Activated naive CD4-positive, alpha-beta T cell treated with anti-CD3 and anti-CD28 coated beads for 36 hours (primary cell): ENCODE results near the gene EFHD1. TPM values are rescaled to one million over a fixed set of nuclear protein-coding genes. Genes with fewer than 3 reads are reported as not detected.

Experiments used
- CTCF ChIA-PET: fragments of 350-600 bp; sonication (Branson Sonifier 250); formaldehyde crosslinking; loops from one replicate; lab custom pipeline; 2021; ENCODE audit warnings: antibody characterized with exemption; lab: Charles Lee
- DNase-seq: peaks from one replicate; pipeline ENCODE4 v3.0.0-alpha.2; 2020
- H3K27ac Mint-ChIP-seq: one replicate; pipeline ENCODE4 v1.8.0; 2021; ENCODE audit warnings: mild to moderate bottlenecking, mixed read lengths
- H3K27me3 Mint-ChIP-seq: one replicate; pipeline ENCODE4 v1.8.0; 2021; ENCODE audit warnings: low read depth, mixed read lengths
- H3K36me3 Mint-ChIP-seq: one replicate; pipeline ENCODE4 v1.8.0; 2021; ENCODE audit warnings: low read depth, mixed read lengths
- H3K4me1 Mint-ChIP-seq: one replicate; pipeline ENCODE4 v1.8.0; 2021; ENCODE audit warnings: low read depth, mixed read lengths
- H3K4me3 Mint-ChIP-seq: one replicate; pipeline ENCODE4 v1.8.0; 2021; ENCODE audit warnings: mild to moderate bottlenecking, moderate library complexity, mixed read lengths
- H3K9me3 Mint-ChIP-seq: one replicate; pipeline ENCODE4 v1.8.0; 2021; ENCODE audit warnings: mixed read lengths
- intact Hi-C: fragments of 100-400 bp; cut with micrococcal nuclease; formaldehyde crosslinking; loops from one replicate; pipeline ENCODE4 v1.15.1; 2023
- total RNA-seq, 2 experiments: library from RNA; stranded (reverse); gene quantifications; one replicate each; pipeline ENCODE4 v1.2.3, GENCODE V29; 2021

EFHD1 gene
- total RNA-seq, 2 experiments from 2014 or later = 1.3 to 2.0 TPM

DNA sequence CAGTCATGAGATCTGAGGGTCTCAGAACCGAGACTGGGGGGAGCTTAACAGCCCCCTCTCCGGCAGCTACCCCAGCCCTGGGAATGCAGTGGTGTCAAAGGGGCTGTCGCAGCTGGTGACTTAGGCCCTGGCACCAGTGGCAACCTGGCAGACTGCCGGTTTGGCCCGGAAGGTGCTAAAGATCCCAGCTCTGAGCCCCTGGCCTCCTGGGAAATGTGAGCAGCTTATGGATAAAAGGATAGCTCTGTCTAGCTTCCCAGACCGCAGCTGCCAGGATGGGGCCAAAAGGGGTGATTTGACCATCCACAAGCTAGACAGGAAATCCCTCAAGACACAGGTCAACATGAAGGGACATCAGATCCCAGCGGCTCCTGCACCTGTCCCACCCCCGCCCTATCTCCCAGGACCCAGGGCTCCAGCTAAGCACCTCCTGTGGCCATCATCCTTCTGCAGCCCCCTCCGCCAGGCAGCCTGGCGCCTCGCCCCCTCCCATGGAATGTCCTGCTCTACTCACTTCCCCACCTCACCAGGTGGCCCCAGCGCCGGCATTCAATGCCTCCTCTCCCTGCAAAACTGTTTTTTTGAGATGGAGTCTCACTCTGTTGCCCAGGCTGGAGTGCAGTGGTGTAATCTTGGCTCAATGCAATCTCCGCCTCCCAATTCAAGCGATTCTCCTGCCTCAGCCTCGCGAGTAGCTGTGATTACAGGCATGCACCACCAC, 33.2 kb upstream of the EFHD1 start:
- intact Hi-C loops = loop anchor here (10.0 kb wide), 1 partner anchor 95 kb away; the partner anchor contains the start of gene GIGYF2
- DNase-seq = no peak

GRCh38 chr2:232603283-232603682, 30.1 kb upstream of the EFHD1 start:
- H3K27ac Mint-ChIP-seq = no peak overlapping the region
- no peak for DNase-seq
- CTCF ChIA-PET = no interaction called here
- H3K4me1 Mint-ChIP-seq = peaks cover 3% of the 10 kb centered on the region
- no peaks in the 10 kb centered on the region for H3K27me3 Mint-ChIP-seq
- no peaks in the 10 kb centered on the region for H3K36me3 Mint-ChIP-seq
- intact Hi-C loops = loop anchor here (10.0 kb wide), 1 partner anchor 92 kb away; the partner anchor contains the start of gene GIGYF2
- H3K9me3 Mint-ChIP-seq = no peaks in the 10 kb centered on the region
- no peak overlapping the region for H3K4me3 Mint-ChIP-seq

More for the DNA sequence above, 33.2 kb upstream of the EFHD1 start:
- CTCF ChIA-PET = interaction anchor here (0.6 kb wide), 1 partner anchor 21 kb away, joined by 3 read pairs; no protein-coding TSS in a partner anchor
- Mint-ChIP-seq H3K9me3 (peaks cover 5% of the 10 kb centered on the region), H3K36me3 (no peaks in the 10 kb centered on the region), H3K27ac (no peak overlapping the region), H3K4me1 (no peaks in the 10 kb centered on the region), H3K27me3 (no peaks in the 10 kb centered on the region), H3K4me3 (no peak overlapping the region)

DNA sequence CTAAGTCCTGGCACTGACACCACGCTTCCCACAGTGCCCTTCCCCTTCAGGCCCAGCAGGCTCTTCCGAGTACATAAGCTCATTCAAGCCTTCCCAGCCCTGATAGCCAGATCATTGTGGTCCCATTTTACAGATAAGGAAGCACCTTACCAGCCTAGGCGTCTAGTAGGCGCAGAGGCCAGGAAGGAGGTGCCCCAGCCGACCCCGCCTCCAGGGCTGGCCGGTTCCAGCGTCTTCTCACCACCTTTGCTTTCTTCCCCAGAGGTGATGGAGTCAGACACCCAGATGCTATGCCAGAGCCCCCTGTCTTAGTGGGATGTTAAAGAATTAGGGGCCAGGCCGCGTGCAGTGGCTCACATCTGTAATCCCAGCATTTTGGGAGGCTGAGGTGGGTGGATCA, 28.9 kb upstream of the EFHD1 start:
- H3K9me3 Mint-ChIP-seq = no peaks in the 10 kb centered on the region
- DNase-seq = no peak
- no peak overlapping the region for H3K27ac Mint-ChIP-seq
- no peak overlapping the region for H3K4me3 Mint-ChIP-seq
- no peaks in the 10 kb centered on the region for H3K27me3 Mint-ChIP-seq
- no peaks in the 10 kb centered on the region for H3K36me3 Mint-ChIP-seq
- intact Hi-C loops = loop anchor here (10.0 kb wide), 1 partner anchor 90 kb away; the partner anchor contains the start of gene GIGYF2
- CTCF ChIA-PET = interaction anchor here (1.1 to 1.3 kb wide), 4 partner anchors 13 to 450 kb away, joined by 3 to 8 read pairs (median 4); no protein-coding TSS in a partner anchor
- H3K4me1 Mint-ChIP-seq = peaks cover 3% of the 10 kb centered on the region

GRCh38 chr2:232607011-232607410, 26.4 kb upstream of the EFHD1 start:
- CTCF ChIA-PET = interaction anchor here (0.6 to 1.1 kb wide), 2 partner anchors 446 to 890 kb away, joined by 3 read pairs; no protein-coding TSS in a partner anchor
- Mint-ChIP-seq H3K27me3 (no peaks in the 10 kb centered on the region), H3K4me3 (no peak overlapping the region), H3K27ac (no peak overlapping the region), H3K4me1 (peaks cover 3% of the 10 kb centered on the region), H3K9me3 (no peaks in the 10 kb centered on the region), H3K36me3 (no peaks in the 10 kb centered on the region)
- DNase-seq = no peak
- intact Hi-C loops = loop anchor here (2.0 to 10.0 kb wide), 4 partner anchors 62 to 835 kb away; partner anchors contain the start of gene GIGYF2

DNA sequence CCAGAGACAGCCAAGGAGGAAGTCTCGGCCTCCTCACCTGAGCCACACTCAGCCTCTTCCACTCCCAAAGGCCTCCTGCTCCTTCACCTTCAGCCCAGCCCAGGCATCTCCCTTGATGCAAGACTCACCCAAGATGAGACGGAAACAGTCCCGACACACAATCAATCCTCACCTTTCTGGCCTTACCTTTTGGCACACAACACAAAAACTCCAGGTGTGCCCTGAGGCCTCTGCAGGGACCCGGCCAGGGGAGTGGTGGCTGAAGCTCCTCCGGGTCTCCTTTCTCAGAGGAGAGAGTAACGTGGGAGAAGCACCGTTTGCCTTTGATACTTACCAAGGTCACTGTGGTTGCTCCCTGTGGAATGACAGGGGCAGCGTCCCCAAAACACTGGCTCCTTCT, 23.8 kb upstream of the EFHD1 start:
- Mint-ChIP-seq H3K27me3 (no peaks in the 10 kb centered on the region), H3K4me3 (no peak overlapping the region), H3K9me3 (no peaks in the 10 kb centered on the region), H3K27ac (no peak overlapping the region), H3K36me3 (no peaks in the 10 kb centered on the region), H3K4me1 (peaks cover 3% of the 10 kb centered on the region)
- no peak for DNase-seq
- CTCF ChIA-PET = interaction anchor here (2.3 kb wide), 1 partner anchor 16 kb away, joined by 6 read pairs; no protein-coding TSS in a partner anchor
- intact Hi-C loops = loop anchor here (5.0 to 10.0 kb wide), 3 partner anchors 85 to 833 kb away; partner anchors contain the start of gene GIGYF2

DNA sequence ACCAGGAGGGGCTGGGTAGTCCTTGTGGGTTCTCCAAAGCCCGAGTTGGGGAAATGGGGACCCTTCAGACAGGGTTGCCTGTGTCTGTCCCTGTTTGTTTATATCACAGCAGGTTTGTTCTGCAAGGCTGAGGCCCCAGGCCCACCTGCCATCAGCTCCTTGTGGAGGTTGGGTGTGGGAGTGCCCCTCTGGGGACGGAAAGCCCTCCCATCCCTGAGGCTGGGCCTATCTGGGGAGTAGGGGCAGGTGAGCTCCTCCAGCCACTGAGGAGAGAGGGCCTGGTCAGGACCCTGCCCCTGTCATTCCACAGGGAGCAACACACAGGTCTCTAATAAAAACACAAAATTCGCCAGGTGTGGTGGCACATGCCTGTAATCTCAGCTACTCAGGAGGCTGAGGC, 23.3 kb upstream of the EFHD1 start:
- Mint-ChIP-seq H3K27me3 (no peaks in the 10 kb centered on the region), H3K9me3 (no peaks in the 10 kb centered on the region), H3K27ac (no peak overlapping the region), H3K4me1 (peaks cover 3% of the 10 kb centered on the region), H3K36me3 (no peaks in the 10 kb centered on the region), H3K4me3 (no peak overlapping the region)
- CTCF ChIA-PET = interaction anchor here (2.3 kb wide), 1 partner anchor 17 kb away, joined by 6 read pairs; no protein-coding TSS in a partner anchor
- intact Hi-C loops = no loop called here
- no peak for DNase-seq

DNA sequence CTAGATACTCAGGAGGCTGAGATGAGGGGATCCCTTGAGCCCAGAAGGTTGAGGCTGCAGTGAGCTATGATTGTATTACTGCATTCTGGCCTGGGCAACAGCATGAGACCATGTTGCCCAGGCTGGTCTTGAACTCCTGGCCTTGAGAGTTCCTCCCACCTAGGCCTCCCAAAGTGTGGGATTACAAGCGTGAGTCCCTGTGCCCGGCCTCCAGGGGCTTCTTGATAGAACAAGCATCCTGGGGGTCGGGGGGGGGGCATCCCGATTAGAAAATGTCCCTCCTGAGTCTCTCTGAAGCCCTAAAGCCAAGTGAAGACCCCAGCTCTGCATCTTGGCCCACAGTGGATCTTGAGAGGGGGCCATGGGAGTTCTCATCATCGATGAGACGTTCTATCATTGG, 22.3 kb upstream of the EFHD1 start:
- intact Hi-C loops = no loop called here
- H3K27ac Mint-ChIP-seq = no peak overlapping the region
- no peaks in the 10 kb centered on the region for H3K9me3 Mint-ChIP-seq
- no peaks in the 10 kb centered on the region for H3K36me3 Mint-ChIP-seq
- H3K27me3 Mint-ChIP-seq = no peaks in the 10 kb centered on the region
- no peak overlapping the region for H3K4me3 Mint-ChIP-seq
- no peak for DNase-seq
- CTCF ChIA-PET = interaction anchor here (0.6 to 2.3 kb wide), 5 partner anchors 18 to 712 kb away, joined by 3 to 7 read pairs (median 5); no protein-coding TSS in a partner anchor
- H3K4me1 Mint-ChIP-seq = no peaks in the 10 kb centered on the region

GRCh38 chr2:232611559-232612218, 21.7 kb upstream of the EFHD1 start:
- Mint-ChIP-seq H3K4me3 (no peak overlapping the region), H3K27ac (no peak overlapping the region), H3K9me3 (no peaks in the 10 kb centered on the region), H3K4me1 (no peaks in the 10 kb centered on the region), H3K36me3 (no peaks in the 10 kb centered on the region), H3K27me3 (no peaks in the 10 kb centered on the region)
- peak; percentile 79 for DNase-seq
- CTCF ChIA-PET = interaction anchor here (0.7 to 2.3 kb wide), 6 partner anchors 17 to 711 kb away, joined by 3 to 7 read pairs (median 4); no protein-coding TSS in a partner anchor
- intact Hi-C loops = no loop called here

DNA sequence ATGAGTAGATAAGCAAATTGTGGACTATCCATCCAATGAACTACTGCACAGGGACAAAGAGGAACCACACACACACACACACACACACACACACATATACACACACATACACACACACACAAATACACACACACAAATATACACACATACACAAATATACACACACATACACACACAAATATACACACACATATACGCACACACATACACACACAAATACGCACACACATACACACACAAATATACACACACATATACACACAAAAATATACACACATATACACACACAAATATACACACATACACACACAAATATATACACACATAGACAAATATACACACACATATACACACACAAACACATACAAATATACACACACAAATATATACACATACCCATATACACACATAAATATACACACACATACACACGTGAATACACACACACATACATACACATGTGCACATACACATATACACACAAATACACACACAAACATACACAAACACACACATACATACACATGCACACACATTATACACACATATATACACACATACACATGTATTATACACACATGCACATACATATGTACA, 19.8 kb upstream of the EFHD1 start:
- intact Hi-C loops = no loop called here
- DNase-seq = no peak
- Mint-ChIP-seq H3K36me3 (no peaks in the 10 kb centered on the region), H3K4me1 (no peaks in the 10 kb centered on the region), H3K4me3 (no peak overlapping the region), H3K27me3 (no peaks in the 10 kb centered on the region), H3K9me3 (no peaks in the 10 kb centered on the region), H3K27ac (no peak overlapping the region)
- CTCF ChIA-PET = interaction anchor here (0.6 to 0.7 kb wide), 2 partner anchors 39 to 373 kb away, joined by 3 read pairs; no protein-coding TSS in a partner anchor

GRCh38 chr2:232615339-232615738, 18.1 kb upstream of the EFHD1 start:
- Mint-ChIP-seq H3K4me1 (no peaks in the 10 kb centered on the region), H3K27me3 (no peaks in the 10 kb centered on the region), H3K4me3 (no peak overlapping the region), H3K27ac (no peak overlapping the region), H3K9me3 (no peaks in the 10 kb centered on the region), H3K36me3 (no peaks in the 10 kb centered on the region)
- CTCF ChIA-PET = no interaction called here
- DNase-seq = no peak
- intact Hi-C loops = no loop called here

DNA sequence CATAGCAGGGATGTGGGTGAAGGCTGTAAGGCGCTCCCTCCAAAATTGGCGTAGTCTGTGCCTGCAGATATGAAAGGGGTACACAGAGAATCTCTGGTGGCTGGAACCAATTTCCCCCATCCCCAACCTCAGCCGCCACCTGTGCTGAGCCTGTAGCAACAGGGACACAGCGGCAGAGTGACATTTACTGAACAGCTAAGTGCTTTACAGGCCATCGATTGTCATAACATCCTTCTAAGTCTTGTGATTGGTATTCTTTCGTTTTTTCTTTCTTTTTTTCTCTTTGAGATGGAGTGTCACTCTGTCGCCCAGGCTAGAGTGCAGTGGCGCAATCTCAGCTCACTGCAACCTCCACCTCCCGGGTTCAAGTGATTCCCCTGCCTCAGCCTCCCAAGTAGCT, 12.2 kb upstream of the EFHD1 start:
- CTCF ChIA-PET = no interaction called here
- Mint-ChIP-seq H3K27ac (no peak overlapping the region), H3K27me3 (peaks cover 5% of the 10 kb centered on the region), H3K4me3 (no peak overlapping the region), H3K4me1 (no peaks in the 10 kb centered on the region), H3K9me3 (no peaks in the 10 kb centered on the region), H3K36me3 (no peaks in the 10 kb centered on the region)
- DNase-seq = no peak
- intact Hi-C loops = no loop called here

DNA sequence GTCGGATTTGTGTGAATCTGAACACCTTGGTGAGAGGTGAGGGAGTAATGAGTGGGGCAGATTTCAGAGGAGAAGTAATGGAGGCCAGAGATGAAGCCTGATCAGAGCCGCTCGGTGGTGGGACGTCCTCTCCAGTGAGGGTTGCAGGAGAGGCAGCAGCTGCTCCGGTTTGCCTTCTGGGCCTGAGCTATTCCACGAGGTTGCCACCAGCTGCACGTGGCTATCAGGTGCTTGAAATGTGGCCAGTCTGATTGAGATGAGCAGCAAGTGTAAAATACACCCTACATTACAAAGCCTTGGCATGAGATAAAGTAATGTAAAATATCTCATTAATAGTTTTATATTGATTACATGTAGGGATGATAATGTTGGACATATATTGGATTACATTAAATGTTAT, 10.8 kb upstream of the EFHD1 start:
- Mint-ChIP-seq H3K4me1 (no peaks in the 10 kb centered on the region), H3K36me3 (no peaks in the 10 kb centered on the region), H3K4me3 (no peak overlapping the region), H3K27me3 (peaks cover 5% of the 10 kb centered on the region), H3K27ac (no peak overlapping the region), H3K9me3 (no peaks in the 10 kb centered on the region)
- intact Hi-C loops = loop anchor here (2.0 kb wide), 1 partner anchor 42 kb away; no protein-coding TSS in a partner anchor
- no peak for DNase-seq
- CTCF ChIA-PET = no interaction called here
